ENCODE results near the gene POU2F2.

GRCh38 chr19:42115705-42116104 is 16.5 kb downstream of the POU2F2 start:
- TF ChIP-seq EZH2 (IDR thresholded peaks at IDR 0.05; ENCODE audit: low read depth, unreplicated experiment) (no peak), CTCF (conservative IDR thresholded peaks at IDR 0.05; ENCODE audit: low read depth in 2 of 2) (no peak), EZH2phosphoT487 (IDR thresholded peaks at IDR 0.05; ENCODE audit: unreplicated experiment) (no peak), REST (IDR thresholded peaks at IDR 0.05; ENCODE audit: unreplicated experiment) (no peak), POLR2AphosphoS5 (IDR thresholded peaks at IDR 0.05; ENCODE audit: low read depth) (no peak), ZNF331 (CRISPR knock-in tag; IDR thresholded peaks at IDR 0.05; ENCODE audit: low read depth) (no peak), CREB1 (CRISPR knock-in tag; IDR thresholded peaks at IDR 0.05; ENCODE audit: low read depth) (no peak), JUNB (IDR thresholded peaks at IDR 0.05; ENCODE audit: unreplicated experiment) (no peak)

All from GM23338 (cell line).